22Rv1 (cell line): ENCODE results near the gene KLHL14.

Experiments used
- CTCF ChIP-seq: fragments of 450-650 bp; IDR thresholded peaks from 2 replicates; pipeline ENCODE4 v1.5.1; 2017; ENCODE audit warnings: mild to moderate bottlenecking
- ZFX ChIP-seq: fragments of 450-650 bp; IDR thresholded peaks from 2 replicates; pipeline ENCODE4 v1.6.1; 2017; ENCODE audit warnings: antibody characterized with exemption, borderline replicate concordance

- no peak for TF ChIP-seq CTCF
- TF ChIP-seq ZFX: no peak
Observed at GRCh38 chr18:32775628-32776027, 2.8 kb upstream of the KLHL14 start.
